Stomach smooth muscle (tissue), 2 donors: ENCODE results near the gene ZDHHC23.

Source experiments
- H3K27ac ChIP-seq: one replicate; pipeline ENCODE4 v1.7.0; 2013; ENCODE audit warnings: mild to moderate bottlenecking, low read length, inconsistent platforms
- H3K27me3 ChIP-seq, 2 donors: one replicate each; pipeline ENCODE4 v1.7.0; 2013; ENCODE audit warnings: low read length in 2 of 2; ENCODE audit not compliant: insufficient read depth in 2 of 2, control insufficient read depth in 1 of 2
- H3K36me3 ChIP-seq, 2 donors: one replicate each; pipeline ENCODE4 v1.7.0; 2013; ENCODE audit warnings: low read length in 2 of 2; ENCODE audit not compliant: control insufficient read depth in 2 of 2, insufficient read depth in 2 of 2
- H3K4me1 ChIP-seq: one replicate; pipeline ENCODE4 v1.7.0; 2013; ENCODE audit warnings: low read length; ENCODE audit not compliant: control insufficient read depth, insufficient read depth
- H3K4me3 ChIP-seq, 2 donors: one replicate each; pipeline ENCODE4 v1.7.0; 2013; ENCODE audit warnings: low read length in 2 of 2
- H3K9ac ChIP-seq, 2 donors: one replicate each; pipeline ENCODE4 v1.7.0; 2013; ENCODE audit warnings: low read length in 2 of 2, mild to moderate bottlenecking in 1 of 2
- H3K9me3 ChIP-seq, 2 donors: one replicate each; pipeline ENCODE4 v1.7.0; 2013; ENCODE audit warnings: low read length in 2 of 2; ENCODE audit not compliant: control insufficient read depth in 2 of 2
- donor health status: healthy.
- donor health status: Pancreatic carcinoma.

Gene ZDHHC23, protein sequence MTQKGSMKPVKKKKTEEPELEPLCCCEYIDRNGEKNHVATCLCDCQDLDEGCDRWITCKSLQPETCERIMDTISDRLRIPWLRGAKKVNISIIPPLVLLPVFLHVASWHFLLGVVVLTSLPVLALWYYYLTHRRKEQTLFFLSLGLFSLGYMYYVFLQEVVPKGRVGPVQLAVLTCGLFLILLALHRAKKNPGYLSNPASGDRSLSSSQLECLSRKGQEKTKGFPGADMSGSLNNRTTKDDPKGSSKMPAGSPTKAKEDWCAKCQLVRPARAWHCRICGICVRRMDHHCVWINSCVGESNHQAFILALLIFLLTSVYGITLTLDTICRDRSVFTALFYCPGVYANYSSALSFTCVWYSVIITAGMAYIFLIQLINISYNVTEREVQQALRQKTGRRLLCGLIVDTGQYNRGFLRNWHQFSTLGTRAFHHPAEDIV

DNA sequence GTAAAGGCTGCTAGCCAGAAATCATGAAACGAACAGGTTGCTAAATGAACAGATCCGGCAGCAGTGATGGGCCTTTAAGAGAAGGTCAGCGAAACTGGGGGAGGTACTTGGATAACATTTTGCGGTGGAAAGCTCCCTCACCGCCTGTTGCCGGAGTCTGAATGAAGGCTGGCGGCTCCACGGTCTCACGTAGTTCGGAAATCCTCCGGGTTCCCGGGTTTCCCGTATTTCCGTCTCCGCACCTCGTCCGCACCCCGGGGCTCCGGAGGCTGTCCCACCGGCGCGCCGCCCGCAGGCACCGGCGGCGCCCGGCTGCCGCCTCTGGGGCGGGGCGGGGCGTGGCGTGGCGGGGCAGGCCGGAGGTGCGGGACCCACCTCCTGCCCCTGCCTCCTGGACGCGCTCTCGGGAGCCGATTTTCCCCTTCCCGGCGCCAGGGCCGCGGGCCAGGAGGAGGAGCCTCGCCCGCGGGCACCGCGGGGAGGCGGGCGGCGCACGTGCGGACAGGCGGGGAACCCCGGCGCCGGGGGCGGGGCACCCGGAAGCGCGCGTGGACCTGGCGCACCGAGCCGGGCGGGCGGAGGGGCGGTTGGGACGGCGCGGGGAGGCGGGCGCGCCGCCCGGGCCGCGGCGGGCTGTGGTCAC lies at the start of gene ZDHHC23:
TSS of gene ZDHHC23 (plus strand) at position 642 of the 643 bp plus-strand sequence. CDS start 790 bp downstream, outside the sequence.
- Histone ChIP-seq H3K4me3 (peak within 1 kb of the TSS; percentile 55 to 83), H3K9me3 (no peaks in the 10 kb centered on the region), H3K4me1 (peaks cover 12% of the 10 kb centered on the region), H3K27me3 (no peaks in the 10 kb centered on the region), H3K9ac (peak within 1 kb of the TSS; percentile 48 to 55), H3K27ac (no peak within 1 kb of the TSS), H3K36me3 (no peaks in the 10 kb centered on the region)

DNA sequence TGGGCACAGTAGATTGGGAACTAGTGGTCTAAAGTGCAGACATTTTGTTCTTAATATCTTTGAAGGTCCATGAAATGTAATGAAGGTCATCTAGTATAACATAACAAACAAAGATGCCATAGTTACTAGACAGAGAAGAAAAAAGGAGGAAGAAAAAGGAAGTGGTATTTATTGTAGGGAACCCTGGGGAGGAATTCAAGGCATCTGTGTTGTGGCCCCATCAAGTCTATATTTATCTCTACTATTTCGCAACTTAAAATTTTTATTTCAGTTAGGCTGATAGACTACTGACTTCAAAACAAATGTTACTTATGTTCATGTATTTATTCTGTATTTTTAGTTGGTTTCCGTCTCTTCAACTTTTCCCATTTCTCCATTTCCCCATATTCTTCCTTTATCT lies 48.9 kb upstream of the ZDHHC23 start:
- Histone ChIP-seq H3K9me3 (no peaks in the 10 kb centered on the region), H3K4me1 (no peaks in the 10 kb centered on the region), H3K4me3 (no peak overlapping the region), H3K27ac (no peak overlapping the region), H3K27me3 (no peaks in the 10 kb centered on the region), H3K9ac (no peak overlapping the region), H3K36me3 (no peaks in the 10 kb centered on the region)

DNA sequence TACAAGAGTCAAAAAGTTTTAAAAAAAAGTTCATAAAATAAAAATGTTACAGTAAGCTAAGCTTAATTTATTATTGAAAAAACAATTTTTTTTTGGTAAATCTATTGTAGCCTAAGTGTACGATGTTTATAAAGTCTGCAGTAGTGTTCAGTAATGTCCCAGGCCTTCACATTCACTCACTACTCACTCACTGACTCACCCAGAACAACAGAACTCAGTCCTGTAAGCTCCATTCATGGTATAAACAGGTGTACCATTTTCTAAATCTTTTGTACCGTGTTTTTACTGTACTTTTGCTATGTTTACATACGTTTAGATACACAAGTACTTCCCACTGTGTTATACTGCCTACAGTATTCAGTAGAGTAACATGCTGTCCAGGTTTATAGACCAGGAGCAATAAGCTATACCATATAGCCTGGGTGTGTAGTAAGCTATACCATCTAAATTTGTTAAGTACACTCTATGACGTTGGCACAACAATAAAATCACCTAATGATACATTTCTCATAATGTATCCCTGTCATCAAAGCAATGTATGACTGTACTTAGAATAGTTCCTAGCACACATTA lies 41.2 kb upstream of the ZDHHC23 start:
- Histone ChIP-seq H3K4me1 (no peaks in the 10 kb centered on the region), H3K9me3 (no peaks in the 10 kb centered on the region), H3K27me3 (no peaks in the 10 kb centered on the region), H3K36me3 (no peaks in the 10 kb centered on the region), H3K27ac (no peak overlapping the region), H3K4me3 (no peak overlapping the region), H3K9ac (no peak overlapping the region)

DNA sequence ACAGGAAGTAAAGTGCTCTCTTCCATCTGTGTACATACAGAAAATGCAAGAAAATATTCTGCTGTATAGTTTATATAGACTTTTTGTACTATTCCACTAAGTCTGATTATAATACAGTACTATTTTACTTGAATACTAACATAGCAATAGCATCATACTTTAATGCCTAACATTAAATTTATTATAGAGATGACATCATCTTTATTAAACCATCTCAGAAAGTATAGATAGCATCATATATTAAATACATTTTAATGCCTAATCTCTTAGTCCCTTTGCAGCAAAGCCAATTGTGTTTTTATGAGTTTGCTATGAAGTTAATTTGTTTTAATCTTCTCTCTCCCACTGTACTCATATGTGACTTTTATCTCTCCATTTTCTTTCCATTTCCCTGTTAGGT lies 39.7 kb upstream of the ZDHHC23 start:
- Histone ChIP-seq H3K9me3 (no peaks in the 10 kb centered on the region), H3K27me3 (no peaks in the 10 kb centered on the region), H3K9ac (no peak overlapping the region), H3K27ac (no peak overlapping the region), H3K4me1 (no peaks in the 10 kb centered on the region), H3K4me3 (no peak overlapping the region), H3K36me3 (no peaks in the 10 kb centered on the region)

DNA sequence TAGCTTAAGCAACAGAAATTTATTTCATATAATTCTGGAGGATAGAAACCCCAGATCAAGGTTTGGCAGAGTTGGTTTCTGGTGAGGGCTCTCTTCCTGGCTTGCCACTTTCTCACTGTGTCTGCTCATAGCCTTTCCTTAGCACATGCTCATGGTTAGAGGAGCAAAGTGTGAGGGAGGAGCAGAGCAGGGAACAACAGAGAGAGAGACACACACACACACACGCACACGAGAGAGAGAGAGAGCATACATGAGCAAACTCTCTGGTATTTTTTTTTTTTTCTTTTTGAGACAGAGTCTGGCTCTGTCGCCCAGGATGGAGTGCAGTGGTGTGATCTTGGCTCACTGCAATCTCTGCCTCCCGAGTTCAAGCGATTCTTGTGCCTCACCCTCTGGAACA lies 36.8 kb upstream of the ZDHHC23 start:
- Histone ChIP-seq H3K27me3 (no peaks in the 10 kb centered on the region), H3K4me1 (no peaks in the 10 kb centered on the region), H3K36me3 (no peaks in the 10 kb centered on the region), H3K4me3 (no peak overlapping the region), H3K9me3 (no peaks in the 10 kb centered on the region), H3K27ac (no peak overlapping the region), H3K9ac (no peak overlapping the region)

DNA sequence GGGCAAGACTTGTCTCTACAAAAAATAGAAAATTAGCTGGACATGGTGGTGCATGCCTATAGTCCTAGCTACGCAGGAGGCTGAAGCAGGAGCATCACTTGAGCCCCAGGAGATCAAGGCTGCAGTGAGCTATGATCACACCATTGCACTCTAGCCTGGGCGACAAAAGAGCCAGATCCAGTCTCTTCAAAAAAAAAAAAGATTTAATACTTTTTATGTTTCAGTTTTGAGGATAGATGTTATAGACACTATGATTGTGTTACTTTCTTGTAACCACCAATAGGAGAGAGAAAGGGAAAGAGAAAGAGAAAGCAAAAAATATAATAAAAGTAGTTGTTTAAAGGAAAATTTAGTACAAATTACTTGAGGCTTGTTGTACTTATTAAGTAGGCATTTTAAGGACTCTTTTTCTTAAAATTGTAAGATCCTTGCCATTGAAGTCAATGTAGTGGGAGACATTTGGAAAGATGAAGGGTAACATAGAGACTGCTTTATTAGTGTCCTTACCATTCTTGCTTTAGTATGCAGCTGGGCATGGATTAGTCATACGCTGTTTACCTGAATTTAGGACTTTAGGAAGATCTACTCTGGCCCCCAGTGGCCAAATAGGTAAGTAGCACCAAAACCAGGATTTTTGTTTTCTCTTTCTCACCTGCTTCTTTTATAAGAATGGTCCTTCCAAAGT lies 35.1 kb upstream of the ZDHHC23 start:
- H3K9me3 ChIP-seq, result no peaks in the 10 kb centered on the region
- no peak overlapping the region for H3K9ac ChIP-seq
- no peak overlapping the region for H3K27ac ChIP-seq
- no peaks in the 10 kb centered on the region for H3K4me1 ChIP-seq
- no peaks in the 10 kb centered on the region for H3K27me3 ChIP-seq
- no peaks in the 10 kb centered on the region for H3K36me3 ChIP-seq
- no peak overlapping the region for H3K4me3 ChIP-seq

DNA sequence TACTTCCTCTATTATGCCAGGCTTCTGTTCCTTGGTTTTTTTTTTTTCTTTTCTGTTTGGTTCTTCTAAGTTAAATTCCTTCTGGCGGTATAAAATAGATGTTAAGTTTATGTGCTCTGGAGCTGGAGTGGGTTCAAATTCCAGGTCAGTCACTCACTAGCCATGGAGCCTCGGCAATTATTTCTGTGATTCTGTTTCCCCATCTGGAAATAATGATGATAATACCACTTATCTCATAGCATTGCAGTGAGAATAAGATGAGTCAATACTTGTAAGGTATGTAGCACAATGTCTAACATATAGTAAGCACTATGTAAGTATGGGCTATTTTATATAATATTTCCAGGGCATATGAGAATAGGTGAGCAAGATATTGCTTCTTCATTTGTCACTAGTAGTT lies 33.2 kb upstream of the ZDHHC23 start:
- no peaks in the 10 kb centered on the region for H3K4me1 ChIP-seq
- no peak overlapping the region for H3K9ac ChIP-seq
- no peaks in the 10 kb centered on the region for H3K27me3 ChIP-seq

DNA sequence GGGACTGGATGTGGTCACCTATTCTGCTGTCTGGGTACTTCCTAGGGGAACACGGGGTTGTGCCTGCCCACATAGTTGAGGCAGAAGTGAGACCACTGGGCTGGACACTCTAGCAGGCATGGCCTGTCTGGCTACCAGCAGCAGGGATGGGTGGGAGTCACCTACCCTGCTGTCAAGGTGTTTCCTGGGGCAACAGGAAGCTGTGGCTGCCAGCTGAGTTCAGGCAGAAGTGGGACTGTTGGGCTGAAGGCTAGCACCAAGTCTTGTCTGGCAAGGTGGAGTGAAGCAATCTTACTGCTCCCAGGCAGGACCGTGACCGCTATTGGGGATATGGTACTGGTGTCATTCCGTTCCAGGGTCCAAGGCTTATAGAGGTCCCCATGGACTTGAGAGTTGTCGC lies 20.3 kb upstream of the ZDHHC23 start:
- Histone ChIP-seq H3K4me3 (no peak overlapping the region), H3K36me3 (no peaks in the 10 kb centered on the region), H3K27me3 (no peaks in the 10 kb centered on the region), H3K9ac (no peak overlapping the region), H3K4me1 (no peaks in the 10 kb centered on the region), H3K27ac (no peak overlapping the region), H3K9me3 (no peaks in the 10 kb centered on the region)

More for the DNA sequence above, 33.2 kb upstream of the ZDHHC23 start:
- no peak overlapping the region for H3K4me3 ChIP-seq
- H3K36me3 ChIP-seq, result no peaks in the 10 kb centered on the region
- H3K9me3 ChIP-seq, result no peaks in the 10 kb centered on the region
- no peak overlapping the region for H3K27ac ChIP-seq

DNA sequence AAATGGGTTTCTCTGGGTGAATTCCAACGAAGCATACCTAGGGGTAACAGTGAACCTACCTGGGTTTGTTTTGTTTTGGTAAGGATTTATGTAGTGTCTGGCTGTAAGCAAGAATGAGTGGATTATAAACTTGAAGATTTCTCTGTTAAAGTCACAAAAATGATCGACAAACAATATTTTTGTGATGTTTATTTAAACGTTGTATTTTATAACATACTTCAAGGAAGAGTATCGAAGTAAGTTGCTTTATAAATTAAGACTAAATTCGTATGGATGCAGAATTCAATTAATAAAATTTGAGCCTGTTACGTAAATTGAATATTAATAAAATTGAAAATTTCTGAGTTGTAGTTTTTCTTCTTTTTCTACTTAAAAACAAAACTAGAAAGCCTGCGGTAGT lies 982 bp upstream of the ZDHHC23 start:
- peaks cover 12% of the 10 kb centered on the region for H3K4me1 ChIP-seq
- peak overlapping the region; percentile 55 to 83 for H3K4me3 ChIP-seq
- no peak overlapping the region for H3K27ac ChIP-seq
- no peaks in the 10 kb centered on the region for H3K36me3 ChIP-seq
- H3K9ac ChIP-seq, result peak overlapping the region in 1 of 2 donors; percentile 48
- H3K9me3 ChIP-seq, result no peaks in the 10 kb centered on the region
- H3K27me3 ChIP-seq, result no peaks in the 10 kb centered on the region

DNA sequence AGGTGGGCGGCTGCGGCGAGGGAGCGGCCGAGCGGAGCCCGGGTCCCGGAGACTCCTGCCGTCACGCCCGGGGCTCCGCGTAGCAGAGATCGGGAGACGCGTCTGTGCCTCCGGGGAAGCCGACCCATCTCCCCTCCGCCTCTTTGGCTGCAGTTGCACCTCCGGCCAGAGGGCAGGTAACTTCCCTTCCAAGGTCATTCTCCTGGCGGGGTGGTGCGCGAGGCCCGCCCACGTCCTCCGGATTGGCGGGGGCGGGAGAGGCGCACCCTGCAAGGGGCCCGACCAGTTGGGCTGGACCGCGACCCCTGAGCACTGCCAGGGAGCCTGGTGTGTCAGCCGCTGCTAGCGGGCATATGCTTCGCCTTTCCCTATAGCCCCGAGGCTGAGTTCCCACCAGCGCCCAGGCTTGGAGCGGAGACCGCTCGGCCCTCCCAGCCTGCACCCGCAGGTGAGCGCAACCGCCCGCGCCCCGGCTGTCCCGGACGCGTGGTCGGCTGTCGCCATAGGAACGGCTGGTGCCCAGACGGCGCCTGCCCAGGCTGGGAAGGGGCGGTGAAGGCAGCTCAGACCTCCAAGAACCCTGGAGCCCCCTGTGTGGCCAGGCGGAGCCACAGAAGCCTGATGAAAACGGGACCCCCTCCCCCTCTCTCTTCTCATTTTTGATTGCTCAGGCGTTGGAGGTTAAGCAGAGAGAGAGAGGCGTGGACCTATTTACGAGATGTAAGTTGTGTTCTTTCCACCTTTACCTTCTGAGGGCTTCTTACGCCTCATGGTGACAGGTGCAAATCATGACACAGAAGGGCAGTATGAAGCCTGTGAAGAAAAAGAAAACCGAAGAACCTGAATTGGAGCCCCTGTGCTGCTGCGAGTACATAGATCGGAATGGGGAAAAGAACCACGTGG lies 453 bp downstream of the ZDHHC23 start:
- H3K36me3 ChIP-seq, result no peaks in the 10 kb centered on the region
- no peaks in the 10 kb centered on the region for H3K27me3 ChIP-seq
- peak overlapping the region; percentile 50 to 83 for H3K4me3 ChIP-seq
- no peaks in the 10 kb centered on the region for H3K9me3 ChIP-seq
- H3K9ac ChIP-seq, result peak overlapping the region in 1 of 2 donors; percentile 20
- peaks cover 12% of the 10 kb centered on the region for H3K4me1 ChIP-seq
- no peak overlapping the region for H3K27ac ChIP-seq
